Spleen (tissue), 11 donors: Measurements from ENCODE around the gene GAS7. TPM values are rescaled to one million over a fixed set of nuclear protein-coding genes. Genes with fewer than 3 reads are reported as not detected.

ENCODE experiments used
- DNase-seq: peaks from one replicate; pipeline ENCODE4 v3.0.0-alpha.2; 2020
- H3K27ac ChIP-seq, 8 donors: fragments of 200-600 bp; sonication (generic) in 7 of 8; 1 replicate in 4 of 8; 2 replicates in 4 of 8; pipeline versions ENCODE4 v1.5.0 to v1.8.0; 2016 to 2021; ENCODE audit warnings: inconsistent platforms in 4 of 8, mild to moderate bottlenecking in 4 of 8, moderate library complexity in 1 of 8
- H3K27me3 ChIP-seq, 7 donors: fragments of 200-600 bp; sonication (generic) in 6 of 7; replicated peaks in 1 of 7; 1 replicate in 4 of 7; 2 replicates in 3 of 7; pipeline versions ENCODE4 v1.5.0 to v1.8.0; 2016 to 2021; ENCODE audit warnings: inconsistent platforms in 3 of 7, mild to moderate bottlenecking in 1 of 7
- H3K36me3 ChIP-seq, 6 donors: fragments of 200-600 bp; sonication (generic) in 5 of 6; 1 replicate in 4 of 6; 2 replicates in 2 of 6; pipeline versions ENCODE4 v1.5.0 to v1.8.0; 2016 to 2021; ENCODE audit warnings: inconsistent platforms in 2 of 6
- H3K4me1 ChIP-seq, 6 donors: fragments of 200-600 bp; sonication (generic) in 5 of 6; 1 replicate in 3 of 6; 2 replicates in 3 of 6; pipeline versions ENCODE4 v1.5.0 to v1.8.0; 2016 to 2021; ENCODE audit warnings: inconsistent platforms in 3 of 6
- H3K4me3 ChIP-seq, 8 donors: fragments of 200-600 bp; sonication (generic) in 7 of 8; 1 replicate in 4 of 8; 2 replicates in 4 of 8; pipeline versions ENCODE4 v1.5.0 to v1.8.0; 2016 to 2021; ENCODE audit warnings: inconsistent platforms in 4 of 8, mild to moderate bottlenecking in 4 of 8, moderate library complexity in 2 of 8
- H3K9me3 ChIP-seq, 8 donors: fragments of 200-600 bp; sonication (generic) in 7 of 8; 1 replicate in 4 of 8; 2 replicates in 4 of 8; pipeline versions ENCODE4 v1.5.0 to v1.8.0; 2016 to 2021; ENCODE audit warnings: inconsistent platforms in 4 of 8
- CTCF ChIP-seq, 11 experiments: fragments of 200-600 bp in 7 of 11; fragments of 450-650 bp in 4 of 11; sonication (generic) in 4 of 11; IDR thresholded peaks in 8 of 11; conservative IDR thresholded peaks in 3 of 11; 1 replicate in 7 of 11; 2 replicates in 4 of 11; pipeline versions ENCODE4 v1.4.0 to v1.8.0; 2016 to 2021; ENCODE audit warnings: antibody characterized with exemption in 11 of 11, inconsistent platforms in 4 of 11, mild to moderate bottlenecking in 1 of 11
- POLR2A ChIP-seq, 3 donors: fragments of 450-650 bp; IDR thresholded peaks; one replicate each; pipeline ENCODE4 v1.5.1; 2017; ENCODE audit warnings: antibody characterized with exemption in 3 of 3, mild to moderate bottlenecking in 1 of 3
- POLR2AphosphoS5 ChIP-seq, 3 donors: sonication (generic); formaldehyde crosslinking; IDR thresholded peaks; one replicate each; pipeline ENCODE4 v1.5.1; 2017; ENCODE audit warnings: antibody characterized with exemption in 3 of 3
- WGBS, 5 donors: extraction: QIAGEN DNeasy Blood & Tissue Kit in 3 of 5; methylation state at CpG; one replicate each; pipeline versions ENCODE4 v1.1.5 to v1.1.7; 2013 to 2018; 5-methylcytosine and 5-hydroxymethylcytosine counted together
- intact Hi-C: fragments of 100-400 bp; cut with DNase I; formaldehyde crosslinking; loops from one replicate; pipeline ENCODE4 v1.15.0; 2023; ENCODE audit warnings: low total_unique reads
- polyA plus RNA-seq, 3 donors: library from polyadenylated mRNA; stranded (reverse); fragments of 200-250 nt; gene quantifications; one replicate each; pipeline ENCODE4 v1.2.1, GENCODE V29; 2013
- total RNA-seq, 7 donors: library from RNA; depleted of rRNA in 3 of 7; stranded (reverse); fragments of >200 nt in 3 of 7; fragmentation: NEBNext Ultra II Directional in 4 of 7; extraction: Animal tissue kit (Norgen Biotek cat#: 25700) in 4 of 7; gene quantifications; one replicate each; pipeline versions ENCODE4 v1.1.0 to v1.2.1, GENCODE V29; 2016 to 2021
- donor health status: healthy with polysubstance abuse.
- donor health status: DM: no; HTN: no; CAD: no; lungs with moderate emphysema.
- donor health status: DM: no; HTN: no; CAD: no.
- donor health status: Bipolar disorder and iron deficiency.
- donor health status: healthy.
- donor health status: DM: no; HTN: no; CAD: no.
- donor health status: DM: yes; HTN: yes; CAD: no.

Gene GAS7
- total and polyA plus RNA-seq, 10 donors, result 4.1 to 127 (median 60.9) TPM

GRCh38 chr17:10046786-10047785, 151.3 kb downstream of the GAS7 start:
- DNase-seq, result no peak
- peak overlapping the region in 1 of 8 donors; percentile 37 for H3K4me3 ChIP-seq
- peak overlapping the region in 5 of 8 donors; percentile 18 to 75 (median 49) for H3K27ac ChIP-seq
- no peaks in the 10 kb centered on the region for H3K36me3 ChIP-seq
- no peaks in the 10 kb centered on the region for H3K27me3 ChIP-seq
- no peak for TF ChIP-seq POLR2A (IDR thresholded peaks at IDR 0.05)
- TF ChIP-seq POLR2AphosphoS5 (IDR thresholded peaks at IDR 0.05), result peak in 2 of 3 donors; percentile 7 to 54
- TF ChIP-seq CTCF (IDR thresholded peaks at IDR 0.05 in 8 of 11, conservative IDR thresholded peaks at IDR 0.05 in 3 of 11), result peak in 2 of 11 experiments; percentile 8 to 32
- intact Hi-C loops, result no loop called here
- peaks cover 7 to 71% (median 39%) of the 10 kb centered on the region in 6 donors for H3K4me1 ChIP-seq
- WGBS, 5 donors, result 37 to 48% (median 46%) methylated on average over 13 of the region's 13 CpGs
- H3K9me3 ChIP-seq, result no peaks in the 10 kb centered on the region

GRCh38 chr17:10045871-10046658, 152.3 kb downstream of the GAS7 start:
- H3K9me3 ChIP-seq, result no peaks in the 10 kb centered on the region
- 48 to 77% (median 69%) methylated on average over 17 of the region's 17 CpGs for WGBS, 5 donors
- H3K4me1 ChIP-seq, result peaks cover 5 to 69% (median 35%) of the 10 kb centered on the region in 6 donors
- peak overlapping the region in 2 of 8 donors; percentile 10 to 24 for H3K27ac ChIP-seq
- no peaks in the 10 kb centered on the region for H3K27me3 ChIP-seq
- H3K4me3 ChIP-seq, result no peak overlapping the region
- DNase-seq, result no peak
- TF ChIP-seq POLR2AphosphoS5 (IDR thresholded peaks at IDR 0.05) (no peak), POLR2A (IDR thresholded peaks at IDR 0.05) (no peak)
- H3K36me3 ChIP-seq, result no peaks in the 10 kb centered on the region
- intact Hi-C loops, result no loop called here

- Histone ChIP-seq H3K9me3 (no peaks in the 10 kb centered on the region), H3K36me3 (no peaks in the 10 kb centered on the region), H3K27ac (no peak overlapping the region), H3K4me3 (no peak overlapping the region), H3K27me3 (no peaks in the 10 kb centered on the region), H3K4me1 (peaks cover 0 to 60% (median 23%) of the 10 kb centered on the region in 6 donors)
- TF ChIP-seq POLR2AphosphoS5 (IDR thresholded peaks at IDR 0.05) (no peak), CTCF (IDR thresholded peaks at IDR 0.05 in 8 of 11, conservative IDR thresholded peaks at IDR 0.05 in 3 of 11) (no peak), POLR2A (IDR thresholded peaks at IDR 0.05) (no peak)
- WGBS, 5 donors, result 78 to 94% (median 84%) methylated on average over 9 of the region's 9 CpGs
- intact Hi-C loops, result no loop called here
- no peak for DNase-seq
Measured at GRCh38 chr17:10042589-10043244, 155.7 kb downstream of the GAS7 start.

- no peak for DNase-seq
- H3K9me3 ChIP-seq, result no peaks in the 10 kb centered on the region
- no peak overlapping the region for H3K27ac ChIP-seq
- WGBS, 5 donors, result 66 to 84% (median 80%) methylated on average over 17 of the region's 17 CpGs
- no peaks in the 10 kb centered on the region for H3K27me3 ChIP-seq
- H3K36me3 ChIP-seq, result no peaks in the 10 kb centered on the region
- H3K4me3 ChIP-seq, result no peak overlapping the region
- H3K4me1 ChIP-seq, result peaks cover 0 to 60% (median 18%) of the 10 kb centered on the region in 6 donors
- TF ChIP-seq POLR2AphosphoS5 (IDR thresholded peaks at IDR 0.05), result no peak
- TF ChIP-seq CTCF (IDR thresholded peaks at IDR 0.05 in 8 of 11, conservative IDR thresholded peaks at IDR 0.05 in 3 of 11), result no peak
- no peak for TF ChIP-seq POLR2A (IDR thresholded peaks at IDR 0.05)
- intact Hi-C loops, result no loop called here
Measured at GRCh38 chr17:10041916-10042588, 156.4 kb downstream of the GAS7 start.
